WTC11 (cell line): Measurements from ENCODE around the gene C19orf73.

Source experiments
- FOXJ3 ChIP-seq: sonication (generic); formaldehyde crosslinking; IDR thresholded peaks from 2 replicates; pipeline ENCODE4 v1.9.0; 2021; ENCODE audit warnings: missing genetic modification reagents, mild to moderate bottlenecking, borderline replicate concordance
- TF ChIP-seq, protein P1 (sequence below): fragments of 200-600 bp; IDR thresholded peaks from 2 replicates; pipeline ENCODE4 v1.8.0; 2022; ENCODE audit warnings: antibody characterized with exemption

DNA sequence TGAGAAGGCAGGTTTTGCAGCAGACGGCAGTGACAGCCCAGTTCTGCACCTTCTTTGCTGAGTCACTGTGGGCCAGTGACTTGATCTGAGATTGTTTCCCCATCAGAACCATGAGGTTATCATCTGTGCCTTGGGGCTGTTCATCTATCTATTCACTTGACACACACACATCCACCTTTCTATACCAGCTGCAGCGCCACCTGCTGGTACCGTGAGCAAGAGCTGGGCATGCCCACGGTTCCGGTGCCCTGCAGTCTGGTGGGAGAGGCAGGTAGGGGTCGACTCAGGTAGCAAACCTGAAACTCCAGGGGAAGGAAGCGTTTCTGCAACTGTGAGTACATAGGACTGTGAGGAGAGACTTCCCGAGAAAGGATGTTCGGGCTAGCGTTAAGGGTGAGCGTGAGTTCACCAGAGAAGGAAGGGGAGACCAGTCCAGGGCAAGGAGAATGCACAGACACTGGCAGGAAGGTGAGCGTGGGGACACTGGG lies 12.3 kb downstream of the C19orf73 start:
- TF ChIP-seq, protein P1, sequence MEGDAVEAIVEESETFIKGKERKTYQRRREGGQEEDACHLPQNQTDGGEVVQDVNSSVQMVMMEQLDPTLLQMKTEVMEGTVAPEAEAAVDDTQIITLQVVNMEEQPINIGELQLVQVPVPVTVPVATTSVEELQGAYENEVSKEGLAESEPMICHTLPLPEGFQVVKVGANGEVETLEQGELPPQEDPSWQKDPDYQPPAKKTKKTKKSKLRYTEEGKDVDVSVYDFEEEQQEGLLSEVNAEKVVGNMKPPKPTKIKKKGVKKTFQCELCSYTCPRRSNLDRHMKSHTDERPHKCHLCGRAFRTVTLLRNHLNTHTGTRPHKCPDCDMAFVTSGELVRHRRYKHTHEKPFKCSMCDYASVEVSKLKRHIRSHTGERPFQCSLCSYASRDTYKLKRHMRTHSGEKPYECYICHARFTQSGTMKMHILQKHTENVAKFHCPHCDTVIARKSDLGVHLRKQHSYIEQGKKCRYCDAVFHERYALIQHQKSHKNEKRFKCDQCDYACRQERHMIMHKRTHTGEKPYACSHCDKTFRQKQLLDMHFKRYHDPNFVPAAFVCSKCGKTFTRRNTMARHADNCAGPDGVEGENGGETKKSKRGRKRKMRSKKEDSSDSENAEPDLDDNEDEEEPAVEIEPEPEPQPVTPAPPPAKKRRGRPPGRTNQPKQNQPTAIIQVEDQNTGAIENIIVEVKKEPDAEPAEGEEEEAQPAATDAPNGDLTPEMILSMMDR: peak; percentile 78
- no peak for TF ChIP-seq FOXJ3 (CRISPR knock-in tag)
